ENCODE data around the gene MYLK2. TPM values are rescaled to one million over a fixed set of nuclear protein-coding genes. Genes with fewer than 3 reads are reported as not detected.

The MYLK2 gene
- total RNA-seq, 1 donor from 2014 or later = 2.9 TPM

DNA sequence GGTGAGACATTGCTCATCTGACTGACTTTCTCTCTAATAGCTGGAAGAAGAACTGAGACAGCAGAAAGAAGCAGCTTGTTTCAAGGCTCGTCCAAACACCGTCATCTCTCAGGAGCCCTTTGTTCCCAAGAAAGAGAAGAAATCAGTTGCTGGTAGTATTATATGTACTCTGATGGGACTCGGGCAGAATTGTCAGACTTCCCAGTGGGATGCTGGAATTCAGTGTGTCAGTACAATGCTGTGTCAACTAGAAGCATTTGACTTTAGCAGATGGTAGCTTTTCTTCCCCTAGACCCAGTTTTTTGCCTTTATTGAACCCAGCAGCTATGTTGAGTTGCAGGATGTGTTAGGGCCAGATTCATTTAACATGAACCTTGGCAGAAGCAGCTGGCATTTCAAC is 21.8 kb upstream of the MYLK2 start:
- TF ChIP-seq, protein P1, sequence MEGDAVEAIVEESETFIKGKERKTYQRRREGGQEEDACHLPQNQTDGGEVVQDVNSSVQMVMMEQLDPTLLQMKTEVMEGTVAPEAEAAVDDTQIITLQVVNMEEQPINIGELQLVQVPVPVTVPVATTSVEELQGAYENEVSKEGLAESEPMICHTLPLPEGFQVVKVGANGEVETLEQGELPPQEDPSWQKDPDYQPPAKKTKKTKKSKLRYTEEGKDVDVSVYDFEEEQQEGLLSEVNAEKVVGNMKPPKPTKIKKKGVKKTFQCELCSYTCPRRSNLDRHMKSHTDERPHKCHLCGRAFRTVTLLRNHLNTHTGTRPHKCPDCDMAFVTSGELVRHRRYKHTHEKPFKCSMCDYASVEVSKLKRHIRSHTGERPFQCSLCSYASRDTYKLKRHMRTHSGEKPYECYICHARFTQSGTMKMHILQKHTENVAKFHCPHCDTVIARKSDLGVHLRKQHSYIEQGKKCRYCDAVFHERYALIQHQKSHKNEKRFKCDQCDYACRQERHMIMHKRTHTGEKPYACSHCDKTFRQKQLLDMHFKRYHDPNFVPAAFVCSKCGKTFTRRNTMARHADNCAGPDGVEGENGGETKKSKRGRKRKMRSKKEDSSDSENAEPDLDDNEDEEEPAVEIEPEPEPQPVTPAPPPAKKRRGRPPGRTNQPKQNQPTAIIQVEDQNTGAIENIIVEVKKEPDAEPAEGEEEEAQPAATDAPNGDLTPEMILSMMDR (IDR thresholded peaks at IDR 0.05) = no peak
- H3K27ac Mint-ChIP-seq (ENCODE audit: unreplicated experiment) = peak overlapping the region; percentile 4
- no peak for DNase-seq (ENCODE audit: low spot score)
- peaks cover 10% of the 10 kb centered on the region for H3K4me1 Mint-ChIP-seq (ENCODE audit: low read depth)
- no peak overlapping the region for H3K4me3 Mint-ChIP-seq (ENCODE audit: unreplicated experiment)
- H3K9me3 Mint-ChIP-seq (ENCODE audit: low read depth) = no peaks in the 10 kb centered on the region
- H3K36me3 Mint-ChIP-seq (ENCODE audit: low read depth) = peaks cover 43% of the 10 kb centered on the region
- H3K27me3 Mint-ChIP-seq (ENCODE audit: low read depth) = no peaks in the 10 kb centered on the region

DNA sequence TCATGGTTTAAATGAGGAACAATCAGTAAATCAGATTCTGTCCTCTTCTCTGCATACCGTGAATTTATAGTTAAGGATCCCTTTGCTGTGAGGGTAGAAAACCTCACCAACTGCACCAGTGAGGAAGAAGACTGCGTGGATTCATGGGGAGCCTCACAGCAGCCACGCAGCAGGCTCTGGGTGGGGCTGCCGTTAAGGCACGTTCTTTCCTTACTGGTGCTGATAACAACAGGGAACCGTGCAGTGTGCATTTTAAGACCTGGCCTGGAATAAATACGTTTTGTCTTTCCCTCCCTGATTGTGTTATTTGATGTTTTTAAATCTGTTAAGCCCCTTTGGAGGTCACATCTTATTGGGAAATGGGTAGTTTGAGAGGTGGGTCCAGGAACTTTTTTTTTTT is 17.6 kb upstream of the MYLK2 start:
- TF ChIP-seq, protein P1 (IDR thresholded peaks at IDR 0.05) = no peak
- Mint-ChIP-seq H3K27me3 (ENCODE audit: low read depth) (no peaks in the 10 kb centered on the region), H3K9me3 (ENCODE audit: low read depth) (no peaks in the 10 kb centered on the region), H3K4me3 (ENCODE audit: unreplicated experiment) (no peak overlapping the region), H3K27ac (ENCODE audit: unreplicated experiment) (no peak overlapping the region), H3K4me1 (ENCODE audit: low read depth) (peaks cover 33% of the 10 kb centered on the region), H3K36me3 (ENCODE audit: low read depth) (peaks cover 36% of the 10 kb centered on the region)
- DNase-seq (ENCODE audit: low spot score) = no peak

DNA sequence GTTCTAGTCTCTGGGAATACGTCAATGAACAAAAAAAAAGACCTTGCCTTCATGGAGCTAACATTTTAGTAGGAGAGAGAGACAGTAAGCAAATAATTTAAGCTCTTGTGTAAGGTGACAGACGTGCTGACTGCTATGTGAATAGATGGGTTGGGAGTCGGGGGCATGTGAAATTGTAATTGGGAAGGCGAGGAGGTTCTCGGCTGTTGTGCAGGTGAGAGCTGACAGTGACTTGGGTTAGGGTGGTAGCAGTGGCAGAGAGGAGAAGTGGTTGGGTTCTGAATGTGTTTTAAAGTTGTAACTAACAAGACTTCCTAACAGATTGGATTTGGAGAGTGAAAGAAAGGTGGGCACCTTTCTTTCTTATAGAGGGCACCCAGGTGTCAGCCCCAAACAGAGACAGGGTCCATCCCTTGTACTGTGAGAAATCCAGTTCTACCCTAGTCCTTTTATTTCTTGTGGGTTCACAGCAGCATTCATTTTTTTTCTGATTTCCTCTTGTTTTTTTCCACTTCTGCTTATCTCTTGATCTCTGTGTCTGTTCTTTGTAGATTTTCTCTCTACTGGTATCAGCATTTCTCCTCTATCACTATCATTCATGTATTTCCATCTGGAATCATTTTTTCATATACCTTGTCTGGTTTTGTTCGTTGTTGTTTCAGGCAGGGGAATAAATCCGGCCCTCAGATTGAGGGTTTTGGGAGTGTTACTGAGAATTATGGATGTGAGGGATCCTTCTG is 15.4 kb upstream of the MYLK2 start:
- H3K4me1 Mint-ChIP-seq (ENCODE audit: low read depth) = peaks cover 42% of the 10 kb centered on the region

DNA sequence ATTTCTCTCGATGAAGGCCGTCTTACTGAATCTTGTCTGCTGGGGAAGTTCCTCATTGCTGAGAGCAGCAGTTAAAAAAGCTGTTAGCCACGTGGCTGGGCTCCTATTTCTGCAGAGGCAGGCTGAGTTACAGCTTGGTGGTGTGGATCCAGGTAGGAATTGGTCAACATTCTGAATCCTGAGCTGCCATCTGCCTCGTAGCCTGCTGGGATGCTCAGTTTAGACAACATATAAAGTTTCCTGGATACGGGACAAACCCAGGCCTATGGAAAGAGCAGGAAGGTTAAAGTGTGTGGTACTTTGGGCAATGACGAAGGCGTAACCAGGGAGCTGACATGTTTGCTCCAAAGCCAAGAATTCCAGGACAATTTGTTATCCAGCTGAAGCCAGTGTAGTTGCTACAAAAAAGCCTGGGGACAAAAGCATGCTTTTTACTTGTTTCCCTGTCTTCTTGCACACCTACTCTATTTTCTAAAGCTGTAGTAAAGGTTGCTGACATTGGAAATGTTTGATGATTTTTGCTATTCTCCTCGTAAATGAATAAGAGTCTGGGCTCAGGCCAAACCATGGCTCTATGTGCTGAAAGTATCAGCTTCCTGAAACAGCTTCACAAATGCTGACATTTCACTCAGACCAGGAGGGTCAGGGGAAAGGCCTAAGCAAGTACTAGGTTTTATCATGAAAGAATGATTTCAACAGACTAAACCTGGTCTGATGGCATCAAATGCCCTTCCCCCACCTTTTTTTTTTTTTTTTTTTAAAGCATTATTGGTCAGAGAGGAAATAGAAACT is 12.4 kb upstream of the MYLK2 start:
- TF ChIP-seq, protein P1 (IDR thresholded peaks at IDR 0.05) = no peak
- H3K36me3 Mint-ChIP-seq (ENCODE audit: low read depth) = peaks cover 15% of the 10 kb centered on the region
- peaks cover 72% of the 10 kb centered on the region for H3K4me1 Mint-ChIP-seq (ENCODE audit: low read depth)
- no peak overlapping the region for H3K4me3 Mint-ChIP-seq (ENCODE audit: unreplicated experiment)
- H3K27ac Mint-ChIP-seq (ENCODE audit: unreplicated experiment) = peak overlapping the region; percentile 87
- DNase-seq (ENCODE audit: low spot score) = no peak
- H3K27me3 Mint-ChIP-seq (ENCODE audit: low read depth) = no peaks in the 10 kb centered on the region
- no peaks in the 10 kb centered on the region for H3K9me3 Mint-ChIP-seq (ENCODE audit: low read depth)

More for the DNA sequence above, 15.4 kb upstream of the MYLK2 start:
- DNase-seq (ENCODE audit: low spot score) = no peak
- Mint-ChIP-seq H3K9me3 (ENCODE audit: low read depth) (no peaks in the 10 kb centered on the region), H3K27me3 (ENCODE audit: low read depth) (no peaks in the 10 kb centered on the region), H3K4me3 (ENCODE audit: unreplicated experiment) (no peak overlapping the region), H3K27ac (ENCODE audit: unreplicated experiment) (peak overlapping the region; percentile 19), H3K36me3 (ENCODE audit: low read depth) (peaks cover 27% of the 10 kb centered on the region)
- TF ChIP-seq, protein P1 (IDR thresholded peaks at IDR 0.05) = no peak

DNA sequence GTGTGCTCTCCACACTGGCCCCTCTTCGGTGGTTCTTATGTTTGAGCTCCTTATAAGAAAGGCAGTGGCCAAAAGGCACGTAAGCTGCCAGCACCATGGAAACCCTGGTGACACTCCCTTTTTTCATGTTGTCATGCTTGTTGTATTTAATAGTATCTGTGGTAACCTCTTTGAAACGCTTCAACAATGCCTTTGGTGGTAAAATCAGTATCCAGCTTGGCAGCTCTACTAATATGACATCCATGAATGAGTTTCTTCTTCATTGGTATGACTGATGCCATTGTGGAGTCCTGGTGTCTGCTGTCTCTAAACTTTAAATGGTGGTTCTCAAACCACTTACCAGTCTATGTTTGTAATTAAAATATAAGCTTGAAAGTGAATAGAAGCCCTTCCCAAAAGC is 10.7 kb upstream of the MYLK2 start:
- DNase-seq (ENCODE audit: low spot score) = no peak
- H3K36me3 Mint-ChIP-seq (ENCODE audit: low read depth) = peaks cover 5% of the 10 kb centered on the region
- no peaks in the 10 kb centered on the region for H3K27me3 Mint-ChIP-seq (ENCODE audit: low read depth)
- TF ChIP-seq, protein P1 (IDR thresholded peaks at IDR 0.05) = no peak
- no peak overlapping the region for H3K4me3 Mint-ChIP-seq (ENCODE audit: unreplicated experiment)
- no peaks in the 10 kb centered on the region for H3K9me3 Mint-ChIP-seq (ENCODE audit: low read depth)
- peaks cover 86% of the 10 kb centered on the region for H3K4me1 Mint-ChIP-seq (ENCODE audit: low read depth)
- H3K27ac Mint-ChIP-seq (ENCODE audit: unreplicated experiment) = peak overlapping the region; percentile 99

Data from chondrocyte (in vitro differentiated cells).